Type B pancreatic cell (in vitro differentiated cells): ENCODE results near the gene POLD2. TPM values are rescaled to one million over a fixed set of nuclear protein-coding genes. Genes with fewer than 3 reads are reported as not detected.

Source experiments
- DNase-seq: peaks from one replicate; pipeline ENCODE4 v3.0.0; 2021; ENCODE audit warnings: mixed read lengths; ENCODE audit not compliant: unreplicated experiment; ENCODE audit errors: extremely low spot score
- H3K27ac Mint-ChIP-seq: 2 replicates; pipeline ENCODE4 v1.8.0; 2021; ENCODE audit warnings: mild to moderate bottlenecking, mixed read lengths
- H3K27me3 Mint-ChIP-seq: 2 replicates; pipeline ENCODE4 v1.8.0; 2021; ENCODE audit warnings: mixed read lengths
- H3K36me3 Mint-ChIP-seq: 2 replicates; pipeline ENCODE4 v1.8.0; 2021; ENCODE audit warnings: mixed read lengths
- H3K4me1 Mint-ChIP-seq: one replicate; pipeline ENCODE4 v1.8.0; 2021; ENCODE audit warnings: mixed read lengths; ENCODE audit not compliant: unreplicated experiment
- H3K4me3 Mint-ChIP-seq: 2 replicates; pipeline ENCODE4 v1.8.0; 2021; ENCODE audit warnings: mild to moderate bottlenecking, mixed read lengths
- H3K9me3 Mint-ChIP-seq: 2 replicates; pipeline ENCODE4 v1.8.0; 2021; ENCODE audit warnings: mixed read lengths
- CTCF ChIP-seq: fragments of 200-600 bp; sonication (generic); conservative IDR thresholded peaks from 2 replicates; pipeline ENCODE4 v1.5.0; 2021; ENCODE audit warnings: antibody characterized with exemption, mild to moderate bottlenecking
- total RNA-seq: library from RNA; stranded (reverse); gene quantifications from 2 replicates; pipeline ENCODE4 v1.2.1, GENCODE V29; 2021; ENCODE audit warnings: low replicate concordance

The POLD2 gene
- total RNA-seq, 1 donor from 2014 or later, result 142 TPM

DNA sequence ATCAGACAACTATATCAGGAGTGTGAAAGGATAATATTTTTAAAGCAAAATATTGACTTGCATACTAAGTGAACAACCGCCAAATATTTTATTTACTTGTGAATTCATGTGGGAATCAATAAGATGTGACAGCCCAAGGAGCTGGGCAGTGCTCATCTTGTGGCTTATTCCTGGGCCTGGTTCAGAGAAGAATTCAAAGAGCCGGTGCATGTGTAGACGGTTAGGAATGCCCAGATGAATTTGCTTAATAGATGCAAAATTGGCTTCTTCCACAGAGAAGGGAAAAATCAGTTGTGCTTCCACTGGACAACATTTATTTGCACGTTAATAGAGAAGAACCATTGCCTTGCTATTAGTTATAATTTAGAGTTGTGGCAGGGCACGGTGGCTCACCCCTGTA lies 13.4 kb upstream of the POLD2 start:
- no peak overlapping the region for H3K27ac Mint-ChIP-seq
- peaks cover 6% of the 10 kb centered on the region for H3K4me1 Mint-ChIP-seq
- no peak for DNase-seq
- H3K36me3 Mint-ChIP-seq, result no peaks in the 10 kb centered on the region
- TF ChIP-seq CTCF, result no peak
- no peak overlapping the region for H3K4me3 Mint-ChIP-seq
- no peaks in the 10 kb centered on the region for H3K27me3 Mint-ChIP-seq
- no peaks in the 10 kb centered on the region for H3K9me3 Mint-ChIP-seq

DNA sequence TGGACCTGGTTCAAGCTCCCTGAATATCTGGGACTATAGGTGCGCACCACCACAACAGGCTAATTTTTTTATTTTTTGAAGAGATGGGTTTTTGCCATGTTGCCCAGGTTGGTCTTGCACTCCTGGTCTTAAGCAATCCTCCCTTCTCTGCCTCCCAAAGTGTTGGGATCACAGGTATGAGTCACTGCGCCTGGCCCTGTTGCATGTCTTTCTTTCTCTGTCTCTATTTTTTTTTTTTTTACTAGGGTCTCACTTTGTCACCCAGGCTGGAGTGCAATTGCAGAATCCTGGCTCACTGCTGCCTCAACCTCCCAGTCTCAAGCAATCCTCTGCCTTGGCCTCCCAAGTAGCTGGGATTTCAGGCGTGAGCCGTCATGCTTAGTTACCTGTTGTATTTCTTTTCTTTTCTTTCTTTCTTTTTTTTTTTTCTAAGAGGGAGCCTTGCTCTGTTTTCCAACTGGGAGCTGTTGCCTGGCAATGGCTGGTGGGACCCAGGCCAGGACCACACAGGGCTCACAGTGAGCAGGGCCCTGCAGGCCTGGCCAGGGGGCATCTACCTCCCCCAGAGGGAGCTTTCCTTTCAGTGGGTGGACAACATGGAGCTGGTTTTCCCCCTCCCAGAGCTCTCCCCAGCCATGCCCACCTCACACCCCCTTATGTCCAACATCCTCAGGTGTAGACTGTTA lies 11.7 kb upstream of the POLD2 start:
- TF ChIP-seq CTCF, result no peak
- H3K27me3 Mint-ChIP-seq, result no peaks in the 10 kb centered on the region
- no peak for DNase-seq
- H3K36me3 Mint-ChIP-seq, result no peaks in the 10 kb centered on the region
- peaks cover 12% of the 10 kb centered on the region for H3K4me1 Mint-ChIP-seq
- H3K4me3 Mint-ChIP-seq, result no peak overlapping the region
- no peak overlapping the region for H3K27ac Mint-ChIP-seq
- H3K9me3 Mint-ChIP-seq, result no peaks in the 10 kb centered on the region

GRCh38 chr7:44133295-44133694 lies 9.9 kb upstream of the POLD2 start:
- no peak for TF ChIP-seq CTCF
- no peak overlapping the region for H3K27ac Mint-ChIP-seq
- H3K27me3 Mint-ChIP-seq, result no peaks in the 10 kb centered on the region
- DNase-seq, result no peak
- H3K4me3 Mint-ChIP-seq, result no peak overlapping the region
- H3K36me3 Mint-ChIP-seq, result no peaks in the 10 kb centered on the region
- no peaks in the 10 kb centered on the region for H3K9me3 Mint-ChIP-seq
- peaks cover 12% of the 10 kb centered on the region for H3K4me1 Mint-ChIP-seq

GRCh38 chr7:44132039-44132438 lies 8.7 kb upstream of the POLD2 start:
- Mint-ChIP-seq H3K4me1 (peaks cover 12% of the 10 kb centered on the region), H3K4me3 (no peak overlapping the region), H3K27ac (no peak overlapping the region), H3K36me3 (no peaks in the 10 kb centered on the region), H3K9me3 (no peaks in the 10 kb centered on the region), H3K27me3 (no peaks in the 10 kb centered on the region)
- DNase-seq, result no peak
- no peak for TF ChIP-seq CTCF

GRCh38 chr7:44131173-44132029 lies 8.1 kb upstream of the POLD2 start:
- Mint-ChIP-seq H3K36me3 (no peaks in the 10 kb centered on the region), H3K4me1 (peaks cover 12% of the 10 kb centered on the region), H3K27ac (peak overlapping the region; percentile 36), H3K9me3 (peaks cover 5% of the 10 kb centered on the region), H3K4me3 (no peak overlapping the region), H3K27me3 (no peaks in the 10 kb centered on the region)
- peak; percentile 51 for TF ChIP-seq CTCF
- DNase-seq, result no peak
